Activated T-helper 1 cell treated with anti-CD3 and anti-CD28 coated beads, Interleukin-2, amount 50 U/mL, for 16 hours (primary cell): Measurements from ENCODE around the gene MNX1.

Source experiments
- DNase-seq, 2 donors: peaks; one replicate each; pipeline ENCODE4 v3.0.0-alpha.2; 2020; ENCODE audit warnings: low read depth in 1 of 2, low spot score in 1 of 2

The MNX1 gene

GRCh38 chr7:157033483-157034473, 23.3 kb upstream of the MNX1 start:
- no peak for DNase-seq

DNA sequence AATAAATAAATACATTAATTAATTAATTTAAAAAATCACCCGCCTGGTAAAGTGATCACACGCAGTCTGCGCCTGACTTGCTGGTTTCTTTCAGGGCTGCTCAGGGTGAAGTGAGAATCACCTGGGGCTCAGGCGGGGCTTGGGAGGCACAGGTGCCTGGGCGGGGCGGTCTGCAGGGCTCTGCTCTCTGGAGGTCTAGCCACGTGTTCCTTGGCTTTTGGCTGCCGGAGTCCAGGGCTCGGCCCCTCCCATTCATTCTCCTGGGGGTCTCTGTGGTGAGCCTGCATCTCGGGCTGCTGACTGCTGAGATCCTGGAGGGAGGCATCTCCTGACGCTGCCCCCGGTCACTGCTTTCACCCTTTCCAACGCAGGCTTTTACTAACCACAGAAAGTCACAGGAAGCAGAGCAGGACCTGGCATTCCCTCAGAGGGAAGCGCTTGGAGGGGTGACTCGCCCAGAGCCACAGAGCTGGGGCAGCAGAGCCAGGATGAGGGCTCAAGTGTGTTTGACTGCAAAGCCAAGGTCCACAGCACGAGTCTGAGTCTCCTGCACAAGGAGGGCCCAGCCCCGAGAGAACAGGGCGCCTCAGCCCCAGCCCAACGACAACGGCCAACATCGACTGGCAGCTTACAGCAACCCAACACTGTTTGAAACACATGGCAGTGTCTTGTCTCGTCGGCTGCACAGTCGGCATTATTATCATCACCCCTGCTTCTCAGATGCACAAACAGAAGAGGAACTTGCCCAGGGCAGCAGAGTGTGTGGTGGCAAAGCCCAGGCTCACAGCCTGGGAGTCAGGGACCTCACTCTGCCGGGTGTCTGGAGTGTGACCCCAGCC, 22.4 kb upstream of the MNX1 start:
- no peak for DNase-seq

GRCh38 chr7:157032128-157032527, 21.7 kb upstream of the MNX1 start:
- no peak for DNase-seq

DNA sequence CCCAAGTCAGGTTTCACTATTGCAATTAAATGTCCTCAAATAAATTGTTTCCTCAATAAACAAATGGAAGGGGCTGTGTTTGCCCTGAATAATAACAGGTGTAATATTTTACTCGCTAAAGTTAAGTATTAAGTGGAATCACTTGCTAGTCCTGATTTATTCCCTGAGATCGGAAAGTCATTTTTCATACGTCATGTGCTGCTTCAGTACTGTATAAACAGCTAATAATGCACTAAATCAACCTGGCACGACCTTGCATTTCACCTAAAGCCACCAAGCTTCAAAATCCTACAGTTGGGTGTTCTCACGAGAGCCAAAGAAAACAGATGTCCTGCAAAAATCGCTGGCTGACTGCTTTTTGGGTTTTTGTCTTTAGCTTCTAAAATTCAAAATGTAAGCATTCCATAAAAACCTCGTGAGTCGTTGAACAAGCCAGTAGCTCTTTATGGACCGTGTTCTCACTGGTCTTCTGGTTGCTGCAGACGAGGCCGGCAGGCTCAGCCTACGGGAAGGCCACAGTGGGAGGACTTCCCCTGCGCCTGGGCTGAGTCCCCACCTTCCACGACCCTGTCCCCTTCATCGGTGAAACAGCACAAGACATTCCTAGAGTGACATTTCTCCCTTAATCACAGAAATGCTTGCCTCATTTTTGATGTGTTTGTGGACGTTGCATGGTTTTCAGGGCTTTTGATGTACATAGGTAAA, 17.9 kb upstream of the MNX1 start:
- DNase-seq = no peak

DNA sequence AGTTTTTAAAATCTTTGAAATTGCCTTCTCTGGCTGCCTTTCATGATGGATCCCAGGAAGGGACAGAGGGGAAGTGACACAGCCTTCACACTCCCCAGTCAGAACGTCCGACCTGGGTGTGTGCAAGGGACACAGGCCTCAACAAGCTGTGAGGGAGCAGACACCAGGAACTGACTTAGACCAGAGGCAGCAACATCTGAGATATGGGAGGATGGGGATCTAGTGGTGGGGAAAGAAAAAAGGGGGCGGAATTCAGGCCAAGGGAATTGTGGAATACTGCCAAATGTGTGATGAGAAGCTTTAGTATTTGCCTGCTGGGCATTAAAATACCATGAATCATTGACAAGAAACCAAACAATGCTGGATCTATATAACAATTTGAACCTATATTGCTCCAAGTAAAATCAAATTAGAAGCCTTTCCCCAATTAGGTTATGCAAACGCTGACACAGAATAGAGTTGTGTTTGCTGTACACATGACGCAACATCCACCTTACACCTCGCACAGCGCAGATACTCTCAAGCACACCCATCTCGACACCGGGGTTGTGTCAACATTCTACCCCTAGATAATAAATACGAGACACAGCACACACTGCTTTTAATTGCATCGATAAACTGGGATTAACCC, 17.2 kb upstream of the MNX1 start:
- DNase-seq = no peak

GRCh38 chr7:157024716-157025115, 14.3 kb upstream of the MNX1 start:
- DNase-seq = no peak

- no peak for DNase-seq
Observed at GRCh38 chr7:157023589-157023905, 13.1 kb upstream of the MNX1 start.

- no peak for DNase-seq
Observed at GRCh38 chr7:157022681-157023588, 12.5 kb upstream of the MNX1 start.

GRCh38 chr7:157021871-157022680, 11.6 kb upstream of the MNX1 start:
- DNase-seq = no peak

DNA sequence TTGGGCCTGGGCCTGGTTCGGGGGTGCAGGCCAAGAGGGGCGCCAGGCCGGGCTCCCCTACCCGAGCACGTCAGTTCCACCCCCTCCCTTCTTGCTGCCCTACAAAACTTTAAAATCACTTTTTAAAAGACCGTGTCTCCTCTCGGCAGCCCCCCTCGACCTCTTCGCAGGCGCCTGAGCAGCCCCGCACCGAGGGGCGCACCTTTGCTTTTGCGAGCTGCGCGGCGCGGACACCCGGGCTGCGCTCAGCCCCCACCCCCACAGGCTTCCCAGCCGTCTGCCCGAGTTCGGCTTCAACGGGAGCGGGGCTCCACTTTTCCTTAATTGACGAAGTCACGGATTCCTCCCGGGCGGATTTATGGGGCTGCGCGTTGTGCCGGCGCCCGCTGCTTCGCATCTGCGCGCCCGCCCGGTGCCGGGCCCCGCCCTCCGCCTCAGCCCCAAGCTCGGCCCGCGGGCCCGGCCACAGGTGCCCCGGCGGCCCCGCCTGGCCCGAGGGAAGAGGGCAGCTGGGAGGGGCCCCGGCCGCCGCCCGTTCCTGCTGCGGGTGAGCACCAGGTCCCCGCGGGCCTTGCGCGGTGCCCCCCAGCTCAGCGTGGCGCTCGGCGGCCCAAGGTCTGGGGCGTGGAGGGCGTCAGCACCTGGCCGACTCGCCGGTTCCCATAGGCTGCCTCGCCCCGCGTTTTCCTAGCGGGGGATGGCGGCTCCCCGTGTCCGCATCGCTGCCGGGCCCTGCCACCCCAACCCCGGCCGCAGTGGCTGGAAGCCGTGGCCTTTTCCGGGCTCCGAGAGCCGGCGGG, 10.8 kb upstream of the MNX1 start:
- DNase-seq = no peak

DNA sequence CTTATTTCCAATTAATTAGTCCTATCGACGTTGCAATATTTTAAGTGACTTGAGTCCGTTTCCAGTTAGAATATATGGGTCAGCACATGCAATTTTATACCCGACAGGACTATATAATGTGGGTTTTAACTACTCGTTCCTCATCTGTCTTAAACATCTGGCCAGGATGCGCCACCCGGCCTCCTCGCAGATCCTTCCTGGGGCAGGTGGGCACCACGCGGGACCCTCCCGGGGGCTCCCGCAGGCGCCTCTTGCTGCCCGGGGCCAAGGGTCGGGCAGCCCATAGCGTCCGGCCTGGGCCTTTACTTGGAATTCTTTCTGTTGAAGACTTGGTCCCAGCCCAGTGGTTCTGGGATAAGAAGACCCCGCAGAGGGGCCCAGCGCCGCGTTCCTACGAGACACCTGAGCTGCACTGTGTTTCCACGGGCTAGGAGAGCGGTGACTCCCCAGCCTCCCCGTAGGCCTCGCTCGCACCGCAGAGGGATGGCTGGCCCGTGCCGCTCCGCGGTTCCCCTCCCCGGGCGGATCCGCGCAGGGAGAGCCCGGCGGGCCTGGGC, 10.1 kb upstream of the MNX1 start:
- DNase-seq = no peak

- no peak for DNase-seq
Observed at GRCh38 chr7:157019718-157020451, 9.4 kb upstream of the MNX1 start.

GRCh38 chr7:157018997-157019608, 8.6 kb upstream of the MNX1 start:
- no peak for DNase-seq

- no peak for DNase-seq
Observed at GRCh38 chr7:157018328-157018996, 8.0 kb upstream of the MNX1 start.

DNA sequence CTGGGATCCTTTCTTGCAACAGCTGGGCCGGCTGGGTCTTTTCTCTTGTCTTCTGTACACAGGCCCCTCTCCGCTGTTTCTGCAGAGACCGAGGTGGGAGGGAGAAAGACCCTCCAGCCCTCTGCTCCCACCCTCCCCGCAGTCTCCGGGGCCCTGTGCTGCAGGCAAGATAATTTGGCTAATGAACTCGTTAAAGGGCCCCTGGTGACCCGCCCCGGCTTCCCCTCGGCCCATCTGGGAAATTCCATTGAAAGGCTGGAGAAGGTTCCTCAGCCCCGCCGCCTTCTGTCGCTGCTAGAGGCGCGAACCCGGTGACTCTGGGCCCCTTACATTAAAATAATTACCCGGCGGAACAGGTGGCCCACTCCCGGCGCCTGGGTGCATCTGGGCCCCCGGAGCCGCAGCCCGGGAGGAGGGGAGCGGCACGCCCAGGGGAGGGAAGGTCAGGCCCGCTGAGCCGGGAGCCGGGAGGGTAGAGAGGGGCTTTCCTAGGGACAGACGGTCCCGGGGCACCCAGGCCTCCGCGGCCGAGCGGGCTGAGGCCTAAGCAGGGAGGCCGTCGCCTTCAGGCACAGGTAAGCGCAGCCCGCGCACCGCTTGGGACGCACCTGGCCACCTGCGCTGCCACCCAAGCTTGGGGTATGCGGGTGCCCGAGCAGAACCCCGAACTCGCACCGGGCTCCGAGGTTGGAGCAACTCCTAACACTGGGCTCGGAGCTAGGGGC, 7.3 kb upstream of the MNX1 start:
- no peak for DNase-seq

- DNase-seq = no peak
Observed at GRCh38 chr7:157017149-157017548, 6.7 kb upstream of the MNX1 start.
